Measurements from ENCODE around the gene ZDHHC17.

ZDHHC17 gene

DNA sequence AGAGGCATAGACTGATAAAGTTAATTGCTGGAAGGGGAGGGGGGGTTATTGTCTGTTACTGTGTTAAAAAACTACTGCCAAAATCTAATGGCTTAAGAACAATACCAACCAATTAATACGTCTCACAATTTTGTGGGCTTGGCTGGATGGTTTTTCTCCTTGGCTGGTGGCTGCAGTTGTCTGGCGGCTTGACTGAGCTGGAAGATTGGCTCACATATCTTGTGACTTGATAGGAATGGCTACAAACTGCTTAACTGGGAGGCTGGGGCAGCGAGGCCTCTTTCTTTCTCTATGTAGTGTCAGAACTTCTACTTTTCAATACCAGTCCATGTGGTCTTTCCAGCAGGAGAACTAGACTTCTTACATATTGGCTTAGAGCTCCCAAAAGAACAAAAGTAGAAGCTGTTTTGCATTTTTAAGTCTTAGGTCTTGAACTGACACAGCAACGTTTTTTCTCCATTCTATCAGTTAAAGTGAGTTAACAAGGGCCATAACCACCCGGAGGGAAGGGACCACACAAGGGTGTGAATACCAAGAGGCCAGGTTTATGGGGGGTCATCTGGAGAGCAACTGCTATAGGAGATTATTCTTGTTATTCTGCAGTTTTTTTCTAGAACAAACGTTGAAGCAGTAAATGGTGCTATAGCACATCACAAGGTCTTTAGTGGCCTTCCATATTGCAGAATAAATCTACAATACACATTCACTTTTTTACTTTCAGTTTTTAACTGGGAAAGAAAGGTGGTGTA is 46.9 kb downstream of the ZDHHC17 start:
- H3K4me3 ChIP-seq (ENCODE audit: low read length), result no peak overlapping the region
- DNase-seq (ENCODE audit: low read depth, low spot score), result no peak

DNA sequence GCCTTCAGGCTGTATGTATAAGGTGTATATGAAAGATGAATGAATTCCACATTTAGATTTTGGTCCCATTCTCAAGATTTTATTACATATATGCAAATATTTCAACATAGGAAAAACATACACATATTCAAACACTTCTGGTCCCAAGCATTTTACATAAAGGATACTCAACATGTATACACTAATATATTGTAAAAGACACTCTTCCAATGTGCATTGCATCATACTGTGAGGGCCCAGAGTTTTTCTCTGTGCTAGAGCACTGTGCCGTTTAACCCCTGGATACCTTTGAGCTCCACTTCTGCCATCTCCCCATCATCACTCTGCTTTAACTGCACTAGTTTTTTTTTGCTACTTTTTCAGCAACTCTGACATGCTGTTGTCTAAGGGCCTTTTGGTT is 48.1 kb downstream of the ZDHHC17 start:
- no peak for DNase-seq (ENCODE audit: low read depth, low spot score)
- no peak overlapping the region for H3K4me3 ChIP-seq (ENCODE audit: low read length)

DNA sequence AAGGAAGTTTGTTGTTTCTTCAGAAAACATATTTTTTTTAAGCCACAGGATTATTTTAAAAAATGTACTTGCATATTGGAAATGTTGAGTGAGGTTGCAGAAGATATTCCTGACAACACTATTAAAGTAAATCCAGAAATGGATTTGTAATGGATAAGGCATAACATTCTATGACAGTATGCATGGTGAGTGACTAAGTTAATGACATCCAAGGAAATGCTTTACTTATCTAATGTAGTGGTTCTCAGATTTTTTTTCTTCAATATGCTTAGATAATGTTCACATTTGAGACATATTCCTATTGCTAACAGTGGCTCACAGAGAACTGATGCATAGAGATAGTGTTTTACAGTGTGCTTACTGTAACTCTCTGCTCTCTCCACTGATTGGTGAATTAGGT is 49.4 kb downstream of the ZDHHC17 start:
- H3K4me3 ChIP-seq (ENCODE audit: low read length), result no peak overlapping the region
- no peak for DNase-seq (ENCODE audit: low read depth, low spot score)

DNA sequence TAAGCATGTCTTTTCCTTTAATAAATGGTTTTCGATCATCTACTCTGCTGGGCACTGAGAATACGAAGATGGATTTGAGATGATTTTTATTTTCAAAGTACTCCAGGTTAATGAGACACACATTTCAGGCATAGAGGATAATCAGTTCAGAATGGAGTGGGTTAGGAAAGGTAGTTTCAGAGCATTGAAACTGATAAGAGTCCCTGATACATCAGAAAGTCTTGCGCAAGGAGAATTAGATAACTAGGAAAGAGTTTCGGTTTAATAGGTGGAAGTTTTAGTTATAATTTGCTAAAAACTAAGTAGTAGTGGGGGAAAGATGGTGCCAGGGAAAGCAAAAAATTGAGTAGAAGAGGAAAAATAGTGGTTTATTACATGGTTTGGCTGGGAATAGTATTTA is 50.1 kb downstream of the ZDHHC17 start:
- DNase-seq (ENCODE audit: low read depth, low spot score), result no peak
- H3K4me3 ChIP-seq (ENCODE audit: low read length), result no peak overlapping the region

DNA sequence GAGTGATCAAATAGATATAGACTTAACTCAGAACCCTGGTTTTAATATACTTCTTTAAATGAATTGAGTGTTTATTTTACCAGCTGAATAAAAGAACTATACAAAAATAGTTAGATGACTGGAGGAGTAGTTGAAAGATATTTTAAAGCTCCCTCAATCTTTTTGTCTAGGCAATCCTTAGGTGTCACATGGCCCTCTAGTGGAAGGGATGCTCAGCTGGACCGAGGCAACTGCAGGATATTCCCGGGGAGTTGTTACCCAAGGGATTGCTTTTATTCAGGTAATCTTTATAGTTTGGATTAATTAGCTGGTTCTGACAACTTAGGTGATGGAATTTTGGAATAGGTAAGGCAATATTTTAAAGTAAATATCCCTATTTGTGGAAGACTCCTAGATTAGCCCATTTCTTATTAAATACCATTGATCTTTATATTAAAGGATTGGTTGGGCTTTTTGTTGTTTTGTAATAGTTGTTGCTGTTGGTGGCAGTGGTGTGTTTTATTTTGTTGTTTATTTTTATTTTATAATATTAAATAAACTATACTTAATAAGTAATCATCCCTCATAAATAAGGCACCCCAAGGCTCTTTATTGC is 57.1 kb downstream of the ZDHHC17 start:
- peak; percentile 7 for DNase-seq (ENCODE audit: low read depth, low spot score)

DNA sequence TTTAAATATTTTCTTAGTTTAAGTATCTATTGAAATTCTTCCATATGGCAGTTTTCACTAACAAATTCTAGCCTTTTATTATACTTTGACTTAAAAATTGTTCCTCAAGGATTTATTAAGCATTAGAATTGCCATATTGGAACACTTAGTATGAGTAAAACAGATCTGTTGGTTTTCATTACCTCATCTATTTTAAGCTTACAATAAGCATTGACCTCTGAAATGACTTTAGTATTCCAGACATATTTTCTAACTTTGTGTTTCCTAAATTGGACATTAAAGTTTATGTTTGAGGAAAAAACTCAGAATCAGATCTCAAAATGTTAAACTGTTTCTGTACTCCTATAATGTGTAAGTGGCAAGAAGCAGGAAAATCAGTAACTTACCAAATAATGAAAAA is 66.5 kb downstream of the ZDHHC17 start:
- no peak overlapping the region for H3K4me3 ChIP-seq (ENCODE audit: low read length)
- DNase-seq (ENCODE audit: low read depth, low spot score), result no peak

More for the DNA sequence above, 57.1 kb downstream of the ZDHHC17 start:
- no peak overlapping the region for H3K4me3 ChIP-seq (ENCODE audit: low read length)

DNA sequence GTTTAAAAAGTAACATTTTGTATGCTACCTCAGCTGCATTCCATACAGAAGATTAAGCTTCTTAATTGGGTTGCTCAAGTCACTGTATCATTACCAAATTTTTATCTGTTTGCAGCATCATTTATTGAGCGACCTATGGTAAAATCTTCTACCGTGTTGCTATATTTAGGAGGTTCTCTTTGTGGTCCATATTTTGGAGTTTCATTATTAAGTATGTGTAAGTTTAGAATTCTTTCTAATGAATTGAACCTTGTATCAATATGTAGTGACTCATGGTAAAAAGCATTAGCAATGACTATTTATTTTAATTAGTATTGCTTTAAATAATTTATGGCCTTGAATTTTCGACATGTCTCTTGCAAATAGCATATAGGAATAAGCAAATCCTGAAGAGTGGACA is 72.7 kb downstream of the ZDHHC17 start:
- no peak overlapping the region for H3K4me3 ChIP-seq (ENCODE audit: low read length)
- DNase-seq (ENCODE audit: low read depth, low spot score), result no peak

DNA sequence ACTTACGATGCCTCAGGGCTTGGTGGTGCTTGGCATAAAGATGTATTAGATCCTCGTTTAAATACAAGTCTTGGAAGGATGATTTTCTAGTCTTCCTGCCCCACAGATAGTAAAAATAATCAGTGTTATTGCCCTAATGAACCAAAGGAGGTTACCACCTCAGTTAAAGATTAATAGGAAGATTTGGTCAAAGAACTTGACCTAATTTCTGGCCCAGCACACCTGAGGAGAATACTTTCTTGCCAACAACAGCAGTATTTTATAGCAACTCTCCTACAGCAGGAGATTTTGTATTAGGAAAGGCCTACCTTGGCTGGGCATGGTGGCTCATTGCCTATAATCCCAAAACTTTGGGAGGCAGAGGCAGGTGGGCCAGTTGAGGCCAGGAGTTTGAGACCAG is 83.3 kb downstream of the ZDHHC17 start:
- no peak overlapping the region for H3K4me3 ChIP-seq (ENCODE audit: low read length)

DNA sequence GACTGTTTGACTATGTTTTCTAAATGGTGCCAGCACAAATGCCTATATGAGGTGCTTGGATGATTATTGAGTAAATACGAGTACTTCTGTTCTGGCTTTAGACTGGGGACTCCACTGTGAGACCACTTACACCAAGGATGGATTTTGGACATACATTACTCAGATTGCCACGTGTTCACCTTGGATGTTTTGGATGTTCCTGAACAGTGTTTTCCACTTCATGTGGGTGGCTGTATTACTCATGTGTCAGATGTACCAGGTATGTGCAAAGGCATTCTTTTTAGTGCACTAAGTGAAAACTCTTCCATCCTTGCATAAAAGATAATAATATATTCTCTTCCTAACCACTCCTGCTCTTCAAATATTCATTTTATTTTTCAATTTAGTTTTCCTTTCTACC is 84.2 kb downstream of the ZDHHC17 start:
- H3K4me3 ChIP-seq (ENCODE audit: low read length), result no peak overlapping the region
- DNase-seq (ENCODE audit: low read depth, low spot score), result no peak

More for the DNA sequence above, 83.3 kb downstream of the ZDHHC17 start:
- DNase-seq (ENCODE audit: low read depth, low spot score), result no peak

DNA sequence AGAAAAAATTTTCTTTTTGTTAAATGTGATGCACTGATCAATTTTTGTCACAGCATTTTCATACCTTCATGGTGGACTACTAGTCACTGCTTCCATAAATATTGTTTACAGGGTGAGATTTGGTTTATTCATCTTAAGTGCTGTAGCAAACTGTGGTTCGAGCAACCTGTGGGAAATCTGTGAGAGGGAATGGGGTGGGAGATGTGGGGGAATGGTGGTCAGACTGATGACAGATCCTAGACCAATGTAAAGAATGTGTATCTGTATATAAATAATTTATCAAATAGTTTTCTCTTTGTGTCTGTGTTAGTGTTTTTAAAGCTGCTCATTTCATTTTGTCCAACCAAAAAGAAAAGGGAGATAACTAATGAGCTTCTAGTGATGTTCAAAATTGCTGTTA is 88.2 kb downstream of the ZDHHC17 start:
- H3K4me3 ChIP-seq (ENCODE audit: low read length), result no peak overlapping the region
- DNase-seq (ENCODE audit: low read depth, low spot score), result no peak

DNA sequence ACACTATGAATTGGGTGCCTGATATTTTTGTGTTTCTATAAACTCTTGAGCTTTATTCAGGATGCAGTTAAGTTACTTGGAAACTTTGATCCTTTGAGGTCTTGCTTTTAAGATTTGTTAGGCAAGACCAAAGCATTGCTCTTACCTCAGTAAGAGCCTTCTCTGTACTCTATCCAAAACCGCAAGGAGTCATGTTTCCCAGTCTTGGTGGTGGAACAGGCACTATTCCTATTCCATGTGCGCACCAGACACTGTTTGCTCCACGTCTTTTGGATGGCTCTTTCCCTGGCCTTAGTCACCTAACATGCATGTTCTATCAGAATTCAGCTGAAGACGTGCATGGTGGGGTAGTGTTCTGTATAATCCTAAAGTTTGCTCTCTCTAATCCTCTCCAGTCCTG is 91.4 kb downstream of the ZDHHC17 start:
- no peak for DNase-seq (ENCODE audit: low read depth, low spot score)
- H3K4me3 ChIP-seq (ENCODE audit: low read length), result no peak overlapping the region

DNA sequence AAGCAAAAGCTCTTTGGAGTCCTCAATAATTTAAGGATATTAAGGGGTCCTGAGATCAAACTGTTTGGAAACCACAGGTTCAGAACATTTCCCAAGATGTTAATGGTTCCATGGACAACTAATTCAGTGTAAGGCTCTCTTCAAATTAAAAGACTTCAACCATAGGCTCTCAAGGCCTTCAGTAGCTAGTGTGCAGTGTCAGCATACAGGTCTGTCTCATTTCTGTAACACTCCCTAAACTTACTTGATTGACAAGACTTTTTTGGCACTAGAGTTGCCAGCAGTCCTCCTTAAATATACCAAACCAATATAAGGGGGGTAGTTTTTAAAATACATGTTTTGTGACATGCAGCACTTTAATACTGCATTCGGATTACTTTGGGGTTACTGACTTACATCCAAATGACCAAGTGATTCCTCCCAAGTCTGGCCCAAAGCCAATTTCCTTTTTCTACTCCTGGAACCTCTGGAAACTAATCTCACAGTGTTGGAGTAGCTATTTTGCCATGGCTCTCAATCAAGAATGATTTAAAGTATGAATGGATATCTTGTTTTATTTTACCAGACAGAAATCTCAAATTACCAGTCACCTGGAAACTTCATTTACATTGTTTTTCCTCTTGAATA is 92.2 kb downstream of the ZDHHC17 start:
- DNase-seq (ENCODE audit: low read depth, low spot score), result no peak
- no peak overlapping the region for H3K4me3 ChIP-seq (ENCODE audit: low read length)

DNA sequence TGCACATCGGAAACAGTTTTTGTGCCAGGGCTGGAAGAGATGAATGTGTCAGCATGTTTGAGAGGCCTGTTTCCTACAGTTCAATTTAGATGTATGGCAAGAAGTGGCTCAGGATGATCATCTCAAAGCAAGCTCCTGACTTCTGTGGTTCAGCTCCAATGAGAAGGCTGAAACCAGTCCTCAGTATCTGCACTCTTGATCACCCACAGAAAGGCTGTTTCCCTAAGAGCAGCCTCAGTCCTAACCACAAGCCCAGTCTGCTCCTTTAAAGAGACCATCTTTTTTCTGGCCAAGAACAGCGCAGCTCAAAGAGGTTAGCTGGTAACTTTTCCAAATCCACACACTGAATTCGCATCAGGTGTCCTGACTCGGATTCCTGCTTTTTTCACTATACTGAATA is 95.7 kb downstream of the ZDHHC17 start:
- DNase-seq (ENCODE audit: low read depth, low spot score), result peak; percentile 44
- H3K4me3 ChIP-seq (ENCODE audit: low read length), result no peak overlapping the region

DNA sequence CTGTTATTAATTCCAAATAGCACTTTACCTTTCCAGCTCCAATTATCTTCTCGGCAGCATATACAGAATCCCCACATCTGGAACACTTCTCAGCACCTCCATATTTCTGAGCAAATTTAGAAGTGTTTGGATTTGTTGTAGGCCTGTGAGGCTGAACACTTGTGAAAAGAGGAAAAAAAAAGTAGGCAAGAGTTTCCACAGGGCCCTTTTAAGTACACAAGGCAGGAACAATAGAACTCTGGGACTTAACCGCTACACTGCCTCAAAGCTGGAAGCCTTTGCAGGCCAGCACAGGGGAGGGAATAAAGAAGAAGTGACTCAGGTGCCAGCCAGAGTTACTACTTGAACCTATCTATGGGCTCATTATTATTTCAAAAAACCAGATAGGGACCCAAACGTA is 96.3 kb downstream of the ZDHHC17 start:
- no peak overlapping the region for H3K4me3 ChIP-seq (ENCODE audit: low read length)
- DNase-seq (ENCODE audit: low read depth, low spot score), result no peak

DNA sequence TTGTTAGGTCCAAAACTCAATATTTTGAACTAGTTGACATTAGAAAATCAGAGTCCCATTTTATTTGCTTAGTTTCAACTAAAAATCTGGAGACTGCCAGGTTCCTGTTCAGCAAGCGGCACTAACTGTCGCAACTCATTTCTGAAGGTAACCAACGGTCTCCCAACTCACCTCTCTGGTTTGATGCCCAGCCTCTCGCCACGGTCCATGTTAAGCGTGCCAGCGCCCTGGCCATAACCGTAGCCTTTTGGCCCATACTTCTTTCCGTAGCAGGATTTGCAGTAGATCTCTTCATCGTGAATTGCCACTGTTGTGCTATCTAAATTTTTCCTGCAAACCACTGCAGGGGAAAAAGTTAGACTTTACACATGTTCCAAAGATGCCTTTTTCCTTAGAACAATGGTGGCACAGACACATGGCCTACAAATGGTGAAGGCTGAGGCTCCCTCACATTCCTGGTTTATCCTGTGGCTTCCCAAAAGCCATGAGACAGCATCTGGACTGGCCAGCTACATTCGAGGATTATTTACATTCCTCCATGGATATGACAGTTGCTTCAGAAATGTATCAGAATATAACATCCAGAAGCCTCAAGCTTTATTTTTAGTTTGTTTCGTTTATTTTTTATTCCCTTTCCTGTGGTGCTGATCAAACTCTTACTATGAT is 99.2 kb downstream of the ZDHHC17 start:
- no peak overlapping the region for H3K4me3 ChIP-seq (ENCODE audit: low read length)
- no peak for DNase-seq (ENCODE audit: low read depth, low spot score)

DNA sequence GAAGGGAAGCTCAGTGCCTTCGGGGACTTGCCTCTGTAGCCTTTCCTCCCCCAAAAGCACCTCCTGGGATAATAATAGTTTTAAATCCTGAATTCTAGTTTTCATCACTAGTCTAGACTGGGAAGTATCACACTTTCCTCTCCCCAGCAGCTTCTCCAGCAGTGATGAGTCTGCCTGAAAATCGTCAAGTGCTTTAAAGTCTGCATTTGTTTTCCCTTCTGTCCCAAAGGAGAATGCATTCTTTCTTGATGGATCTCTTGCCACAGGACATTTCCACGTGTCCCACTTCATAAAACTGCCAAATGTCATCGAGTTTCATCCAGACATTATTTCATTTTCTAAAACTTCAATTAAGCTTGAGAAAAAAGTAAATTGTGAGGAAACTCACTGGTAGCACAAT is 99.9 kb downstream of the ZDHHC17 start:
- H3K4me3 ChIP-seq (ENCODE audit: low read length), result no peak overlapping the region

DNA sequence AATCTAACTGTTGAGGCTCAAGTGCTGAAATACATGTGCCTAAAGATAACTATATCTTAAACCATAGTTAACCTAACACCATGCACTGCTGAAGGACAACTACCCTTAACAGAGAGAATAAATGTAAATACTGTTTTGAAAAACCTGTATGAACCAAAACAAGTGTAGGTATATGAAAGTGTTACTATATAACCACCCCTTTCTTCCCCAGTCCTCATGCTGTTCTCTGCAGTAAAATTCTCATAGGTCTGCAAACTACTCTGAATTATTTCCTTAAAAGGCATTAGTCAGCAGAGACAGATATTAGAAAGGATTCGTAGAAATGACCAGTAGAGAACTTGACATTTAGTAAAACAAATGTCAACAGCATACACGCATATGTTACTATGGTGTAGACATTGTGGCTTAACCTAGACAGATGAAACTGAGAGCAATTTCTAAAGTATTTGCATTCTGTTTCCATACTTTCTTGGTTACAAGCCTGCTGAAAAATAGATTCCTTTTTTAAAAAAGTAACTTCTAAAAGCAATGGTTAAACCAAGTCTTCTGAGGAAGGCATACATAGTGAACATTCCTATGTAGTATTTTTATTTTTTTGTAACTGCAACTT is 101.0 kb downstream of the ZDHHC17 start:
- DNase-seq (ENCODE audit: low read depth, low spot score), result no peak
- no peak overlapping the region for H3K4me3 ChIP-seq (ENCODE audit: low read length)

More for the DNA sequence above, 99.9 kb downstream of the ZDHHC17 start:
- DNase-seq (ENCODE audit: low read depth, low spot score), result no peak

DNA sequence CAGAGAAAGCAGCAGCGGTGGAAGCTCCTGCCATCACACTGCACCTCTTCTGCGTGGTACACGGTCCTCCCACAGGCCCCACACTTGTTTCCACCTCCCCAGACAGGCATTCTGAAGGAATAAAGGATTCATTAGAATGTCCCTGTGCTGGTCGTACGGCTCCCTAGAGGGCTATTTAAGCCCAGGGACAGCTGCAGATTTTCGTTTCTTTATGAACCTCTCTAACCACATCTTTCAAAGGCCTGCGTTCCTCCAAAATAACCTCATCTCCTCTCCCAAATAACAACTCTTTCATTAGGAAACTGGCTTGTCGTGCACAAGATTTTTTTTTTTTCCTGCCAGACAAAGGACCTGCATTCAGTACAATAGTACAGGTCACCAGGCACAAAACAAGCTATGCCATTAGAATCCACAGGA is 102.2 kb downstream of the ZDHHC17 start:
- no peak overlapping the region for H3K4me3 ChIP-seq (ENCODE audit: low read length)
- no peak for DNase-seq (ENCODE audit: low read depth, low spot score)

DNA sequence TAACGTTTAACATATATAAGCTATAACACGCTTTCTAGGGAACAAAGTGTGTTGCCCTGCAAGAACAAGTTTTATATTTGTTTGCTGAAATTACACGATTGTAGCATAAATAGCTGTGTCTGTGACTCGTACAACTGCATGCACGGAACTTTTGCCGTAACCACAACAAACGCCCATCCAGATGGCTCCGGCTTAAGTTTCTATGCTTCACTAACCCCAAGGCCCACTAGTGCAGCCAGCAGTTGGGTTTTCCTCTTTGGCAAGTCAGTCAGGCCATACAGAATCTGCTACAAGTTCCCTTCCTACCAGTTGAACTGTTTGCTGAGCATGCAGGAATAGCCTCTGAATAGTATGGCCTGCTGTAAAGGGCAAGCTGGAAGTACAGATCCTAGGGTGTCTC is 102.8 kb downstream of the ZDHHC17 start:
- peak; percentile 18 for DNase-seq (ENCODE audit: low read depth, low spot score)
- H3K4me3 ChIP-seq (ENCODE audit: low read length), result no peak overlapping the region

DNA sequence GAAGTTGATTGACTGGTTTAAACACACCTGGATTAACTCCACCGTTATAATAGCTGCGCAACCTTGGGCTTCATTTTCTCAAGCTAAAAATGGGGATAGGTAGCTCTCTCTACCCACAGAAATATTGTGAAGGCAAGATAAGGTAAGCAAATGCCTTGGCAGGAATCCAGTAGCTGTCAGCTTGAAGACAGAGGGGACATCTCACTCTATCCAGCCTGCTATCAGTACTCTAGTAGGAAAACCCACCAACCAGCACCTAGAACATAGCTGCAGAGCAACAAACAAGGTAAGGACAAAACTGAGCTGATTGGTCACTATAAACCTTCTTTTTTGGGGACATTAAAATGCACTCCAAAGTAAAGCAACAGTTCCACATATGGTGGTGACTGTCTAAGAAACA is 107.2 kb downstream of the ZDHHC17 start:
- no peak overlapping the region for H3K4me3 ChIP-seq (ENCODE audit: low read length)
- no peak for DNase-seq (ENCODE audit: low read depth, low spot score)

Data from Jurkat, Clone E6-1 (cell line).